HEK293 (cell line): ENCODE measurements around the gene RHOF.

Source experiments
- GLI2 ChIP-seq: fragments of 450-650 bp; formaldehyde crosslinking; IDR thresholded peaks from 2 replicates; pipeline ENCODE4; 2017; ENCODE audit warnings: missing biosample characterization, missing genetic modification characterization, low read depth, borderline replicate concordance
- GLIS1 ChIP-seq: fragments of 450-650 bp; formaldehyde crosslinking; IDR thresholded peaks from 2 replicates; pipeline ENCODE4 v1.5.1; 2016; ENCODE audit warnings: missing biosample characterization, missing genetic modification characterization
- HOXD13 ChIP-seq: sonication (generic); formaldehyde crosslinking; IDR thresholded peaks from 2 replicates; pipeline ENCODE4 v1.8.0; 2022; ENCODE audit warnings: missing genetic modification reagents, borderline replicate concordance
- OSR2 ChIP-seq: fragments of 450-650 bp; formaldehyde crosslinking; IDR thresholded peaks from 2 replicates; pipeline ENCODE4 v1.5.1; 2016; ENCODE audit warnings: missing biosample characterization, missing genetic modification characterization
- SCRT2 ChIP-seq: fragments of 450-650 bp; formaldehyde crosslinking; IDR thresholded peaks from 2 replicates; pipeline ENCODE4 v1.5.1; 2016; ENCODE audit warnings: missing biosample characterization, missing genetic modification characterization
- TCF7L2 ChIP-seq: IDR thresholded peaks from 2 replicates; pipeline ENCODE4 v1.6.1; 2011; ENCODE audit warnings: low read depth, mild to moderate bottlenecking, inconsistent platforms, low read length, moderate library complexity, borderline replicate concordance
- ZBTB1 ChIP-seq: fragments of 450-650 bp; formaldehyde crosslinking; IDR thresholded peaks from 2 replicates; pipeline ENCODE4 v1.5.1; 2016; ENCODE audit warnings: missing biosample characterization, missing genetic modification characterization
- ZFP3 ChIP-seq: fragments of 450-650 bp; formaldehyde crosslinking; IDR thresholded peaks from 2 replicates; pipeline ENCODE4 v1.5.1; 2016; ENCODE audit warnings: low read depth, missing biosample characterization, missing genetic modification characterization
- ZFP69B ChIP-seq: fragments of 450-650 bp; formaldehyde crosslinking; IDR thresholded peaks from 2 replicates; pipeline ENCODE4 v1.5.1; 2016; ENCODE audit warnings: missing biosample characterization, missing genetic modification characterization
- ZNF10 ChIP-seq: fragments of 450-650 bp; formaldehyde crosslinking; IDR thresholded peaks from 2 replicates; pipeline ENCODE4 v1.5.1; 2017; ENCODE audit warnings: missing biosample characterization, missing genetic modification characterization
- ZNF140 ChIP-seq: fragments of 450-650 bp; formaldehyde crosslinking; IDR thresholded peaks from 2 replicates; pipeline ENCODE4 v1.5.1; 2016; ENCODE audit warnings: missing biosample characterization, missing genetic modification characterization
- ZNF155 ChIP-seq: fragments of 450-650 bp; formaldehyde crosslinking; IDR thresholded peaks from 2 replicates; pipeline ENCODE4 v1.5.1; 2016; ENCODE audit warnings: missing biosample characterization, missing genetic modification characterization
- ZNF169 ChIP-seq: fragments of 450-650 bp; formaldehyde crosslinking; IDR thresholded peaks from 2 replicates; pipeline ENCODE4 v1.5.1; 2016; ENCODE audit warnings: missing biosample characterization, missing genetic modification characterization
- ZNF175 ChIP-seq: fragments of 450-650 bp; formaldehyde crosslinking; IDR thresholded peaks from 2 replicates; pipeline ENCODE4 v1.5.1; 2016; ENCODE audit warnings: missing biosample characterization, missing genetic modification characterization
- ZNF221 ChIP-seq: fragments of 450-650 bp; formaldehyde crosslinking; IDR thresholded peaks from 2 replicates; pipeline ENCODE4 v1.5.1; 2017; ENCODE audit warnings: missing biosample characterization, missing genetic modification characterization, borderline replicate concordance
- ZNF223 ChIP-seq: fragments of 450-650 bp; formaldehyde crosslinking; IDR thresholded peaks from 2 replicates; pipeline ENCODE4 v1.5.1; 2016; ENCODE audit warnings: missing biosample characterization, missing genetic modification characterization
- ZNF239 ChIP-seq: fragments of 450-650 bp; formaldehyde crosslinking; IDR thresholded peaks from 2 replicates; pipeline ENCODE4 v1.5.1; 2016; ENCODE audit warnings: missing biosample characterization, missing genetic modification characterization
- ZNF335 ChIP-seq: fragments of 450-650 bp; formaldehyde crosslinking; conservative IDR thresholded peaks from 2 replicates; pipeline ENCODE4 v1.5.1; 2016; ENCODE audit warnings: missing biosample characterization, missing genetic modification characterization
- ZNF350 ChIP-seq: fragments of 450-650 bp; formaldehyde crosslinking; IDR thresholded peaks from 2 replicates; pipeline ENCODE4 v1.5.0; 2017; ENCODE audit warnings: missing biosample characterization, mild to moderate bottlenecking, missing genetic modification characterization
- ZNF571 ChIP-seq: fragments of 450-650 bp; formaldehyde crosslinking; IDR thresholded peaks from 2 replicates; pipeline ENCODE4 v1.5.0; 2017; ENCODE audit warnings: missing biosample characterization, missing genetic modification characterization
- ZNF645 ChIP-seq: fragments of 450-650 bp; formaldehyde crosslinking; IDR thresholded peaks from 2 replicates; pipeline ENCODE4; 2016; ENCODE audit warnings: missing biosample characterization, missing genetic modification characterization
- ZNF677 ChIP-seq: fragments of 450-650 bp; IDR thresholded peaks from 2 replicates; pipeline ENCODE4 v1.5.0; 2018; ENCODE audit warnings: missing biosample characterization, mild to moderate bottlenecking, missing genetic modification characterization, moderate library complexity
- ZNF776 ChIP-seq: fragments of 450-650 bp; formaldehyde crosslinking; IDR thresholded peaks from 2 replicates; pipeline ENCODE4 v1.5.0; 2017; ENCODE audit warnings: missing biosample characterization, missing genetic modification characterization, borderline replicate concordance
- ZNF830 ChIP-seq: fragments of 450-650 bp; IDR thresholded peaks from 2 replicates; pipeline ENCODE4 v1.5.0; 2018; ENCODE audit warnings: missing biosample characterization, missing genetic modification characterization, low read depth, mild to moderate bottlenecking, moderate library complexity
- ZNF843 ChIP-seq: fragments of 450-650 bp; formaldehyde crosslinking; IDR thresholded peaks from 2 replicates; pipeline ENCODE4 v1.5.1; 2016; ENCODE audit warnings: missing biosample characterization, missing genetic modification characterization
- ZSCAN18 ChIP-seq: fragments of 450-650 bp; formaldehyde crosslinking; IDR thresholded peaks from 2 replicates; pipeline ENCODE4 v1.5.1; 2016; ENCODE audit warnings: missing biosample characterization, missing genetic modification characterization
- ZXDB ChIP-seq: fragments of 450-650 bp; formaldehyde crosslinking; IDR thresholded peaks from 2 replicates; pipeline ENCODE4 v1.5.1; 2016; ENCODE audit warnings: missing biosample characterization, missing genetic modification characterization
- TF ChIP-seq, protein P1 (sequence below): fragments of 450-650 bp; formaldehyde crosslinking; IDR thresholded peaks from 2 replicates; pipeline ENCODE4 v1.5.1; 2016; ENCODE audit warnings: missing biosample characterization, missing genetic modification characterization
- TF ChIP-seq, protein P2 (sequence below): fragments of 450-650 bp; formaldehyde crosslinking; IDR thresholded peaks from 2 replicates; pipeline ENCODE4 v1.5.1; 2016; ENCODE audit warnings: missing biosample characterization, missing genetic modification characterization
- TF ChIP-seq, protein P3 (sequence below): fragments of 450-650 bp; formaldehyde crosslinking; IDR thresholded peaks from 2 replicates; pipeline ENCODE4 v1.5.1; 2016; ENCODE audit warnings: missing biosample characterization, missing genetic modification characterization
- TF ChIP-seq, protein P4 (sequence below): fragments of 450-650 bp; formaldehyde crosslinking; IDR thresholded peaks from 2 replicates; pipeline ENCODE4 v1.5.1; 2016; ENCODE audit warnings: missing biosample characterization, missing genetic modification characterization, low read depth

RHOF gene

GRCh38 chr12:121776190-121777098 is 17.0 kb downstream of the RHOF start (continued):
- no peak for TF ChIP-seq ZNF335 (tag by site-specific recombination)
- no peak for TF ChIP-seq ZSCAN18
- TF ChIP-seq GLIS1 (tag by site-specific recombination): peak; percentile 44; the same call in 1 of the 2 replicates
- no peak for TF ChIP-seq ZNF645 (tag by site-specific recombination)
- TF ChIP-seq, protein P1, sequence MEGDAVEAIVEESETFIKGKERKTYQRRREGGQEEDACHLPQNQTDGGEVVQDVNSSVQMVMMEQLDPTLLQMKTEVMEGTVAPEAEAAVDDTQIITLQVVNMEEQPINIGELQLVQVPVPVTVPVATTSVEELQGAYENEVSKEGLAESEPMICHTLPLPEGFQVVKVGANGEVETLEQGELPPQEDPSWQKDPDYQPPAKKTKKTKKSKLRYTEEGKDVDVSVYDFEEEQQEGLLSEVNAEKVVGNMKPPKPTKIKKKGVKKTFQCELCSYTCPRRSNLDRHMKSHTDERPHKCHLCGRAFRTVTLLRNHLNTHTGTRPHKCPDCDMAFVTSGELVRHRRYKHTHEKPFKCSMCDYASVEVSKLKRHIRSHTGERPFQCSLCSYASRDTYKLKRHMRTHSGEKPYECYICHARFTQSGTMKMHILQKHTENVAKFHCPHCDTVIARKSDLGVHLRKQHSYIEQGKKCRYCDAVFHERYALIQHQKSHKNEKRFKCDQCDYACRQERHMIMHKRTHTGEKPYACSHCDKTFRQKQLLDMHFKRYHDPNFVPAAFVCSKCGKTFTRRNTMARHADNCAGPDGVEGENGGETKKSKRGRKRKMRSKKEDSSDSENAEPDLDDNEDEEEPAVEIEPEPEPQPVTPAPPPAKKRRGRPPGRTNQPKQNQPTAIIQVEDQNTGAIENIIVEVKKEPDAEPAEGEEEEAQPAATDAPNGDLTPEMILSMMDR: peak; percentile 87
- no peak for TF ChIP-seq ZNF140 (tag by site-specific recombination)
- TF ChIP-seq ZNF175: no peak
- TF ChIP-seq ZXDB: no peak
- TF ChIP-seq ZNF677: no peak
- TF ChIP-seq ZNF10 (tag by site-specific recombination): no peak
- TF ChIP-seq, protein P2, sequence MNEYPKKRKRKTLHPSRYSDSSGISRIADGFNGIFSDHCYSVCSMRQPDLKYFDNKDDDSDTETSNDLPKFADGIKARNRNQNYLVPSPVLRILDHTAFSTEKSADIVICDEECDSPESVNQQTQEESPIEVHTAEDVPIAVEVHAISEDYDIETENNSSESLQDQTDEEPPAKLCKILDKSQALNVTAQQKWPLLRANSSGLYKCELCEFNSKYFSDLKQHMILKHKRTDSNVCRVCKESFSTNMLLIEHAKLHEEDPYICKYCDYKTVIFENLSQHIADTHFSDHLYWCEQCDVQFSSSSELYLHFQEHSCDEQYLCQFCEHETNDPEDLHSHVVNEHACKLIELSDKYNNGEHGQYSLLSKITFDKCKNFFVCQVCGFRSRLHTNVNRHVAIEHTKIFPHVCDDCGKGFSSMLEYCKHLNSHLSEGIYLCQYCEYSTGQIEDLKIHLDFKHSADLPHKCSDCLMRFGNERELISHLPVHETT (tag by site-specific recombination): no peak
- TF ChIP-seq ZNF830: no peak
- TF ChIP-seq ZBTB1 (tag by site-specific recombination): no peak
- no peak for TF ChIP-seq ZFP3 (tag by site-specific recombination)
- TF ChIP-seq ZNF239: no peak
- no peak for TF ChIP-seq GLI2
- no peak for TF ChIP-seq TCF7L2
- TF ChIP-seq ZFP69B (tag by site-specific recombination): no peak
- TF ChIP-seq ZNF350: no peak
- TF ChIP-seq, protein P3, sequence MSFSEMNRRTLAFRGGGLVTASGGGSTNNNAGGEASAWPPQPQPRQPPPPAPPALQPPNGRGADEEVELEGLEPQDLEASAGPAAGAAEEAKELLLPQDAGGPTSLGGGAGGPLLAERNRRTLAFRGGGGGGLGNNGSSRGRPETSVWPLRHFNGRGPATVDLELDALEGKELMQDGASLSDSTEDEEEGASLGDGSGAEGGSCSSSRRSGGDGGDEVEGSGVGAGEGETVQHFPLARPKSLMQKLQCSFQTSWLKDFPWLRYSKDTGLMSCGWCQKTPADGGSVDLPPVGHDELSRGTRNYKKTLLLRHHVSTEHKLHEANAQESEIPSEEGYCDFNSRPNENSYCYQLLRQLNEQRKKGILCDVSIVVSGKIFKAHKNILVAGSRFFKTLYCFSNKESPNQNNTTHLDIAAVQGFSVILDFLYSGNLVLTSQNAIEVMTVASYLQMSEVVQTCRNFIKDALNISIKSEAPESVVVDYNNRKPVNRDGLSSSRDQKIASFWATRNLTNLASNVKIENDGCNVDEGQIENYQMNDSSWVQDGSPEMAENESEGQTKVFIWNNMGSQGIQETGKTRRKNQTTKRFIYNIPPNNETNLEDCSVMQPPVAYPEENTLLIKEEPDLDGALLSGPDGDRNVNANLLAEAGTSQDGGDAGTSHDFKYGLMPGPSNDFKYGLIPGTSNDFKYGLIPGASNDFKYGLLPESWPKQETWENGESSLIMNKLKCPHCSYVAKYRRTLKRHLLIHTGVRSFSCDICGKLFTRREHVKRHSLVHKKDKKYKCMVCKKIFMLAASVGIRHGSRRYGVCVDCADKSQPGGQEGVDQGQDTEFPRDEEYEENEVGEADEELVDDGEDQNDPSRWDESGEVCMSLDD (tag by site-specific recombination): peak; percentile 95
- TF ChIP-seq, protein P4, sequence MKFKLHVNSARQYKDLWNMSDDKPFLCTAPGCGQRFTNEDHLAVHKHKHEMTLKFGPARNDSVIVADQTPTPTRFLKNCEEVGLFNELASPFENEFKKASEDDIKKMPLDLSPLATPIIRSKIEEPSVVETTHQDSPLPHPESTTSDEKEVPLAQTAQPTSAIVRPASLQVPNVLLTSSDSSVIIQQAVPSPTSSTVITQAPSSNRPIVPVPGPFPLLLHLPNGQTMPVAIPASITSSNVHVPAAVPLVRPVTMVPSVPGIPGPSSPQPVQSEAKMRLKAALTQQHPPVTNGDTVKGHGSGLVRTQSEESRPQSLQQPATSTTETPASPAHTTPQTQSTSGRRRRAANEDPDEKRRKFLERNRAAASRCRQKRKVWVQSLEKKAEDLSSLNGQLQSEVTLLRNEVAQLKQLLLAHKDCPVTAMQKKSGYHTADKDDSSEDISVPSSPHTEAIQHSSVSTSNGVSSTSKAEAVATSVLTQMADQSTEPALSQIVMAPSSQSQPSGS: no peak
- no peak for TF ChIP-seq ZNF169
- TF ChIP-seq ZNF776 (tag by site-specific recombination): no peak
- no peak for TF ChIP-seq ZNF571 (tag by site-specific recombination)
- TF ChIP-seq ZNF223 (tag by site-specific recombination): no peak
- TF ChIP-seq SCRT2 (tag by site-specific recombination): no peak
- TF ChIP-seq HOXD13 (CRISPR knock-in tag): no peak
- no peak for TF ChIP-seq ZNF843 (tag by site-specific recombination)
- TF ChIP-seq OSR2 (tag by site-specific recombination): no peak
- TF ChIP-seq ZNF221 (tag by site-specific recombination): no peak
- TF ChIP-seq ZNF155 (tag by site-specific recombination): no peak
